Large intestine (tissue), 3 donors: ENCODE results near the gene MAGEH1. TPM values are rescaled to one million over a fixed set of nuclear protein-coding genes. Genes with fewer than 3 reads are reported as not detected.
"Not testable (repeated sequence)": the region's sequence is repeated elsewhere in the genome, so short reads cannot be mapped to it uniquely, and the experiment has no call there.

Experiments
- DNase-seq, 2 donors: peaks; one replicate each; pipeline versions ENCODE4 v3.0.0 to v3.0.0-alpha.2; 2013
- H3K27ac ChIP-seq: one replicate; pipeline ENCODE4 v1.5.1; 2013; ENCODE audit warnings: low read length
- H3K27me3 ChIP-seq: 2 replicates; pipeline ENCODE4 v1.6.1; 2013; ENCODE audit warnings: low read length; ENCODE audit not compliant: control insufficient read depth, insufficient read depth
- H3K36me3 ChIP-seq: 2 replicates; pipeline ENCODE4 v1.6.1; 2013; ENCODE audit warnings: low read length; ENCODE audit not compliant: control insufficient read depth, insufficient read depth
- H3K4me1 ChIP-seq: one replicate; pipeline ENCODE4 v1.6.1; 2013; ENCODE audit warnings: low read length; ENCODE audit not compliant: control insufficient read depth, insufficient read depth
- H3K4me3 ChIP-seq: one replicate; pipeline ENCODE4 v1.5.1; 2013; ENCODE audit warnings: low read length
- H3K9me3 ChIP-seq: one replicate; pipeline ENCODE4 v1.6.1; 2013; ENCODE audit warnings: mild to moderate bottlenecking, low read depth, low read length, moderate library complexity; ENCODE audit not compliant: control insufficient read depth
- WGBS: methylation state at CpG from one replicate; pipeline ENCODE4 v1.1.5; 2013; ENCODE audit warnings: low lambda C conversion rate; ENCODE audit not compliant: insufficient coverage; 5-methylcytosine and 5-hydroxymethylcytosine counted together
- polyA plus RNA-seq: library from polyadenylated mRNA; unstranded; fragments of 120-200 nt; gene quantifications from one replicate; pipeline ENCODE4 v1.2.1, GENCODE V29; 2013

MAGEH1 gene
- polyA plus RNA-seq, 1 donor, result 91.9 TPM

DNA sequence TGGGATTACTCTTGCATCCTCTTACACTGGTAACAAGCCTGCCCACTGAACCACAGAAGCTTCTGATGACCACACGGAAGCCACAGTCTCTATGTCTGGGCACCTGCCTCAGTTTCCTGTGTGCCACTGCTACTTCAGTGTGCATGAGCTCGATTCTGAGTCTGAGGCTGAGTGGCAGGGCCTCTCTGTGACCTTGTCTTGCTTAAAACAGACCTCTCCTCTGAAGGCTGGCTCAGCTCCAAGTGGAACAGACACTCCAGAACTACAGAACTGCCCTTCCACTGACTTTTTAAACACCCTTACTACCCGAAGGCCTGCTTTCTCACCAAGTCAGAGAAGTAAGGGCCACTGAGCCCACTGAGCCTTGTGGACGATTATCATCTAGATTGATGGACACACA, 8.0 kb downstream of the MAGEH1 start:
- not testable (repeated sequence) for DNase-seq, H3K27ac ChIP-seq, H3K27me3 ChIP-seq, H3K9me3 ChIP-seq, H3K4me1 ChIP-seq, H3K4me3 ChIP-seq, H3K36me3 ChIP-seq
- no CpG with 5 or more reads among the region's 4 CpGs for WGBS

DNA sequence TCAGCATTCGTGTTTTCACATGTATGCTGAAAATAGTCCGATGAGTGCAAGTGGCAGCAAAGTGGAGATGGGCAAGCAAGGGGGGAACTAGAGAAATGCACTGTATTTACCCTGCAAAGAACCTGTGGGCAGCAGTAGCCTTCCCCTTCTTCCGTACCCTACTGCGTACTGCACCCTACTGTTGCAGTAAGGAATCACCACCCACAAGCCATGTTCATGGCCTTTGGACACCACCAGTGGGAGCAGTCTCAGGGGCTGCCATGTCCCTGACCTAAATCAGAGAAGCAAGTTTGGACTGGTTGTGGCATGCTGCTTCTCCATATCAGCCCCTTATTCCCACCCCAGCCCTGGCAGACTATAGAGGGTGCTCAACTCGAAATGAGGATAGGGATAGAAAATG, 12.1 kb downstream of the MAGEH1 start:
- WGBS, result no CpG with 5 or more reads among the region's 5 CpGs
- not testable (repeated sequence) for H3K9me3 ChIP-seq, H3K27ac ChIP-seq, H3K27me3 ChIP-seq, H3K4me3 ChIP-seq, DNase-seq, H3K36me3 ChIP-seq, H3K4me1 ChIP-seq

GRCh38 chrX:55465108-55465507, 13.2 kb downstream of the MAGEH1 start:
- not testable (repeated sequence) for H3K9me3 ChIP-seq, DNase-seq, H3K36me3 ChIP-seq, H3K4me3 ChIP-seq, H3K4me1 ChIP-seq, H3K27me3 ChIP-seq, H3K27ac ChIP-seq
- no CpG with 5 or more reads among the region's 5 CpGs for WGBS

- H3K4me3 ChIP-seq, H3K4me1 ChIP-seq, H3K27me3 ChIP-seq, DNase-seq, H3K9me3 ChIP-seq, H3K36me3 ChIP-seq, H3K27ac ChIP-seq: not testable (repeated sequence)
- WGBS, result no CpG with 5 or more reads among the region's 5 CpGs
Measured at GRCh38 chrX:55465791-55466190, 13.9 kb downstream of the MAGEH1 start.

DNA sequence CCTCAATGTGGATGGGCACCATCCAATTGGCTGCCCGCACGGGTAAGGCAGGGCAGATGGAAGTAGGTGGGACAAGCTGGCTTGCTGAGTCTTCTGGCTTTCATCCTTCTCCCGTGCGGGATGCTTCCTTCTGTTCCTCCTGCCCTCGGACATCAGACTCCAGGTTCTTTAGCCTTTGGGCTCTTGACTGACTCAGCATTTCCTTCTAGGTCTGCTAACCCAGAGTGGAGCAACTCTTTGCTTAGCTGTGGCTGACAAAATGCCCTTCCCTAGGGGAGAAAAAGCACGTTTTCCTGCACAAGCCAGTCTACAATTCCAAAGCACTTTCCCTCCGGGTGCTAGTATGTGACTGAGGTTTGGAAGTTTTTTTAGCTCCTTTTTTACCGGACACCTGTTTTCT, 28.0 kb downstream of the MAGEH1 start:
- DNase-seq, H3K27ac ChIP-seq, H3K4me3 ChIP-seq, H3K9me3 ChIP-seq, H3K4me1 ChIP-seq, H3K36me3 ChIP-seq, H3K27me3 ChIP-seq: not testable (repeated sequence)
- no CpG with 5 or more reads among the region's 8 CpGs for WGBS

GRCh38 chrX:55480390-55481062, 28.6 kb downstream of the MAGEH1 start:
- Histone ChIP-seq H3K27me3 (no peaks in the 10 kb centered on the region), H3K9me3 (no peaks in the 10 kb centered on the region), H3K27ac (no peak overlapping the region), H3K4me3 (no peak overlapping the region), H3K4me1 (no peaks in the 10 kb centered on the region), H3K36me3 (no peaks in the 10 kb centered on the region)
- WGBS, result no CpG with 5 or more reads among the region's 3 CpGs
- peak in 1 of 2 donors; percentile 3 for DNase-seq

- Histone ChIP-seq H3K27ac (no peak overlapping the region), H3K4me3 (no peak overlapping the region), H3K36me3 (no peaks in the 10 kb centered on the region), H3K27me3 (no peaks in the 10 kb centered on the region), H3K9me3 (no peaks in the 10 kb centered on the region), H3K4me1 (no peaks in the 10 kb centered on the region)
- no peak for DNase-seq
Measured at GRCh38 chrX:55484948-55485347, 33.0 kb downstream of the MAGEH1 start.

DNA sequence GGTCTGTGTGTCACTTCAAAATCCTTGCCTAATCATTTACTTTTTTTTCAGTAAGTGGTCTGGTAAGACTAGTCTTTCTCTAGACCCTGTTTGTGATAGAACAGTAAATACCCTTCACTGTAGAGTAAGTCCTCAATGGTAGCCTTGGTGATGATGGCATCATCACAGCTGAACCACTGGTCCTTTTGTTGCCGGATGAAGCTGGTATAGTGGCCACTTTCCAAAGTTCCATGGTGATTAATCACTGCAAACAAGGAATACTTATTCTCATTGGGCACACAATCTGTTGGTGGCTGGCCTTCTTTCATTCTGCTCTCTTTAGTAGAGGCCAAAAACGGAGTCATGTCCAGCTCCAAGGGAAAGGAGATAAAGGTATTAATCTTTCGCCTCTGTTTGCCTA, 34.8 kb downstream of the MAGEH1 start:
- Histone ChIP-seq H3K4me1 (peaks cover 7% of the 10 kb centered on the region), H3K27ac (no peak overlapping the region), H3K9me3 (no peaks in the 10 kb centered on the region), H3K36me3 (no peaks in the 10 kb centered on the region), H3K4me3 (no peak overlapping the region), H3K27me3 (no peaks in the 10 kb centered on the region)
- WGBS, result no CpG with 5 or more reads among the region's 3 CpGs
- peak in 1 of 2 donors; percentile 2 for DNase-seq

GRCh38 chrX:55487143-55487542, 35.2 kb downstream of the MAGEH1 start:
- H3K4me3 ChIP-seq, result no peak overlapping the region
- peaks cover 7% of the 10 kb centered on the region for H3K4me1 ChIP-seq
- H3K36me3 ChIP-seq, result no peaks in the 10 kb centered on the region
- H3K27me3 ChIP-seq, result no peaks in the 10 kb centered on the region
- no peaks in the 10 kb centered on the region for H3K9me3 ChIP-seq
- no peak for DNase-seq
- H3K27ac ChIP-seq, result no peak overlapping the region
- no CpG with 5 or more reads among the region's 2 CpGs for WGBS

GRCh38 chrX:55488006-55488592, 36.2 kb downstream of the MAGEH1 start:
- Histone ChIP-seq H3K36me3 (no peaks in the 10 kb centered on the region), H3K27me3 (no peaks in the 10 kb centered on the region), H3K4me3 (peak overlapping the region; percentile 39), H3K9me3 (no peaks in the 10 kb centered on the region), H3K27ac (peak overlapping the region; percentile 76), H3K4me1 (peaks cover 7% of the 10 kb centered on the region)
- no CpG with 5 or more reads among the region's 23 CpGs for WGBS
- peak in 1 of 2 donors; percentile 46 for DNase-seq
